PC-3 (cell line): ENCODE data around the gene TREH. TPM values are rescaled to one million over a fixed set of nuclear protein-coding genes. Genes with fewer than 3 reads are reported as not detected.
"Not testable (repeated sequence)": the region's sequence is repeated elsewhere in the genome, so short reads cannot be mapped to it uniquely, and the experiment has no call there.

ENCODE experiments used
- ATAC-seq: fragments of 200-7000 bp; cut with Tn5 transposase; 2 replicates; pipeline ENCODE4 v1.9.1; 2020; ENCODE audit warnings: mild to moderate bottlenecking, moderate library complexity
- BruUV-seq: library from RNA; stranded (reverse); fragments of 400-500 nt; replicated peaks from 2 replicates; lab custom pipeline; 2021; lab: Mats Ljungman, UMichigan
- CTCF ChIA-PET: fragments of 300-600 bp; sonication (Branson Sonifier 250); formaldehyde crosslinking; loops from one replicate; lab custom pipeline; 2022; ENCODE audit warnings: antibody characterized with exemption; lab: Charles Lee
- POLR2A ChIA-PET: fragments of 300-600 bp; sonication (Branson Sonifier 250); formaldehyde crosslinking; loops from one replicate; lab custom pipeline; 2022; ENCODE audit warnings: antibody characterized with exemption; ENCODE audit not compliant: unreplicated experiment; lab: Charles Lee
- DNase-seq: peaks from one replicate; pipeline ENCODE4 v3.0.0-alpha.2; 2015
- H2AFZ ChIP-seq: fragments of 300-600 bp; sonication (generic); 2 replicates; pipeline ENCODE4 v1.6.0; 2016; ENCODE audit warnings: antibody characterized with exemption, low read length
- H3F3A ChIP-seq: fragments of 300-600 bp; sonication (generic); one replicate; pipeline ENCODE4 v1.6.0; 2017; ENCODE audit warnings: antibody characterized with exemption, low read length, control low read depth, mild to moderate bottlenecking; ENCODE audit not compliant: unreplicated experiment
- H3K27ac ChIP-seq: fragments of 300-600 bp; sonication (generic); 2 replicates; pipeline ENCODE4 v1.5.1; 2016; ENCODE audit warnings: mild to moderate bottlenecking, low read length
- H3K27me3 ChIP-seq: fragments of 300-600 bp; sonication (generic); 2 replicates; pipeline ENCODE4 v1.6.1; 2016; ENCODE audit warnings: low read length, mixed read lengths
- H3K36me3 ChIP-seq: fragments of 300-600 bp; sonication (generic); 2 replicates; pipeline ENCODE4 v1.6.1; 2016; ENCODE audit warnings: low read depth, mixed run types, low read length, mixed read lengths
- H3K4me1 ChIP-seq: fragments of 300-600 bp; sonication (generic); 2 replicates; pipeline ENCODE4 v1.5.1; 2016; ENCODE audit warnings: low read length; ENCODE audit not compliant: insufficient read depth
- H3K4me2 ChIP-seq: fragments of 300-600 bp; sonication (generic); 2 replicates; pipeline ENCODE4 v1.6.0; 2016; ENCODE audit warnings: low read length
- H3K4me3 ChIP-seq: fragments of 300-600 bp; sonication (generic); 2 replicates; pipeline ENCODE4 v1.5.1; 2016; ENCODE audit warnings: mild to moderate bottlenecking, low read length, mixed read lengths
- H3K79me2 ChIP-seq: fragments of 300-600 bp; sonication (generic); 2 replicates; pipeline ENCODE4 v1.6.1; 2017; ENCODE audit warnings: low read length, mixed read lengths
- H3K9ac ChIP-seq: fragments of 300-600 bp; sonication (generic); 2 replicates; pipeline ENCODE4 v1.6.0; 2016; ENCODE audit warnings: mild to moderate bottlenecking, low read length
- H3K9me2 ChIP-seq: fragments of 300-600 bp; sonication (generic); replicated peaks from 2 replicates; pipeline ENCODE4 v1.6.1; 2016; ENCODE audit warnings: mixed run types, low read length, mixed read lengths
- H3K9me3 ChIP-seq: fragments of 300-600 bp; sonication (generic); 2 replicates; pipeline ENCODE4 v1.6.1; 2016; ENCODE audit warnings: low read length, mixed read lengths
- H4K20me1 ChIP-seq: fragments of 300-600 bp; sonication (generic); 2 replicates; pipeline ENCODE4 v1.6.1; 2016; ENCODE audit warnings: low read length, mixed read lengths
- intact Hi-C: fragments of 100-400 bp; cut with micrococcal nuclease; formaldehyde crosslinking; loops from 2 replicates; pipeline ENCODE4 v1.9.0; 2023
- total RNA-seq: library from RNA; depleted of rRNA; stranded (reverse); fragments of >200 nt; gene quantifications from 2 replicates; pipeline ENCODE4 v1.2.3, GENCODE V29; 2014

The TREH gene
- total RNA-seq, 1 experiment from 2014 or later, result not detected

- H3K79me2 ChIP-seq, H3K9ac ChIP-seq, H3K9me3 ChIP-seq, H3K9me2 ChIP-seq, H3F3A ChIP-seq, H3K4me1 ChIP-seq, H3K4me2 ChIP-seq, H3K4me3 ChIP-seq, H3K27me3 ChIP-seq, CTCF ChIA-PET, H3K27ac ChIP-seq, intact Hi-C loops, BruUV-seq, DNase-seq, H3K36me3 ChIP-seq, H4K20me1 ChIP-seq, ATAC-seq, H2AFZ ChIP-seq, POLR2A ChIA-PET: not testable (repeated sequence)
Observed at GRCh38 chr11:118721478-118722015, 42.1 kb upstream of the TREH start.

- H3K4me1 ChIP-seq, H3K9me2 ChIP-seq, intact Hi-C loops, H3K79me2 ChIP-seq, CTCF ChIA-PET, H3K9ac ChIP-seq, H3F3A ChIP-seq, H3K36me3 ChIP-seq, H3K27me3 ChIP-seq, H3K9me3 ChIP-seq, ATAC-seq, BruUV-seq, DNase-seq, H3K27ac ChIP-seq, POLR2A ChIA-PET, H3K4me2 ChIP-seq, H2AFZ ChIP-seq, H3K4me3 ChIP-seq, H4K20me1 ChIP-seq: not testable (repeated sequence)
Observed at GRCh38 chr11:118720740-118721139, 41.3 kb upstream of the TREH start.

DNA sequence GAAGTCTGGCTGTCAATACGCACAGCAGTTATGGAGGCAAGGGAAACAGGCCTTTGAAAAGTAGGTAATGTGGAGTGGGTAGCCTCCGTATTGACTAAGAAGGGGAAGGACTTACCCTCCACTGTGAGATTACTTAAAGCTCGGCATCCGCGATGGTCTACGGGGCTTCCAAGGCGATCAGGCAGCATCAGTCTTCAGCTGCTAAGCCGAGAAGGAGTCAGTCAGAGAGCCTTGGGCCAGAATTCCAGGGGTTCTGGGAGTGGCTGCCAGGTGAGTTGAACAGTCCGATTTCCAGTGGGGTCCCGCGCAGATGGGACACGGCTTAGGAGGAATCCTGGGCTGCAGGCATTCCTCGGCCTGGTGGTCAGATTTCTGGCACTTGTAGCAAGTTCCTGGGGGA lies 40.6 kb upstream of the TREH start:
- intact Hi-C loops, result not testable (repeated sequence)

GRCh38 chr11:118718562-118718961 lies 39.1 kb upstream of the TREH start:
- H3K9me2 ChIP-seq, H3K36me3 ChIP-seq, H3K27ac ChIP-seq, H2AFZ ChIP-seq, BruUV-seq, H3F3A ChIP-seq, H4K20me1 ChIP-seq, H3K4me3 ChIP-seq, H3K9me3 ChIP-seq, DNase-seq, CTCF ChIA-PET, ATAC-seq, H3K9ac ChIP-seq, H3K4me2 ChIP-seq, intact Hi-C loops, H3K79me2 ChIP-seq, H3K27me3 ChIP-seq, H3K4me1 ChIP-seq, POLR2A ChIA-PET: not testable (repeated sequence)

More for the DNA sequence above, 40.6 kb upstream of the TREH start:
- H3F3A ChIP-seq, H3K9me3 ChIP-seq, H3K4me3 ChIP-seq, H3K36me3 ChIP-seq, POLR2A ChIA-PET, H3K27me3 ChIP-seq, H4K20me1 ChIP-seq, H2AFZ ChIP-seq, CTCF ChIA-PET, H3K9me2 ChIP-seq, H3K4me1 ChIP-seq, H3K27ac ChIP-seq, DNase-seq, H3K4me2 ChIP-seq, H3K9ac ChIP-seq, ATAC-seq, BruUV-seq, H3K79me2 ChIP-seq: not testable (repeated sequence)

GRCh38 chr11:118717733-118718132 lies 38.3 kb upstream of the TREH start:
- POLR2A ChIA-PET, H3K9me2 ChIP-seq: not testable (repeated sequence)

GRCh38 chr11:118717221-118717620 lies 37.8 kb upstream of the TREH start:
- H3K4me1 ChIP-seq, H3K79me2 ChIP-seq, H3K27me3 ChIP-seq, H3K4me3 ChIP-seq, H3K36me3 ChIP-seq, POLR2A ChIA-PET, DNase-seq, H3K9me3 ChIP-seq, H3K9me2 ChIP-seq, intact Hi-C loops, H3K27ac ChIP-seq, H3K4me2 ChIP-seq, CTCF ChIA-PET, H3F3A ChIP-seq, H3K9ac ChIP-seq, H2AFZ ChIP-seq, ATAC-seq, H4K20me1 ChIP-seq, BruUV-seq: not testable (repeated sequence)

More at GRCh38 chr11:118717733-118718132, 38.3 kb upstream of the TREH start:
- H3K36me3 ChIP-seq, H3K79me2 ChIP-seq, ATAC-seq, H3K27me3 ChIP-seq, H3K9ac ChIP-seq, intact Hi-C loops, H3K27ac ChIP-seq, H3K9me3 ChIP-seq, H4K20me1 ChIP-seq, CTCF ChIA-PET, H3F3A ChIP-seq, DNase-seq, H3K4me3 ChIP-seq, H3K4me2 ChIP-seq, BruUV-seq, H3K4me1 ChIP-seq, H2AFZ ChIP-seq: not testable (repeated sequence)
